ENCODE results near the gene SPHKAP. TPM values are rescaled to one million over a fixed set of nuclear protein-coding genes. Genes with fewer than 3 reads are reported as not detected.

The SPHKAP gene
- total and polyA plus RNA-seq, 2 of the 13 experiments (the other 11 are each of a cell fraction or from before 2014, with no cell fraction given): not detected

GRCh38 chr2:228092056-228092455, 89.4 kb downstream of the SPHKAP start:
- peaks cover 29% of the 10 kb centered on the region for H3K9me3 ChIP-seq (ENCODE audit: low read length)
- no peaks in the 10 kb centered on the region for H4K20me1 ChIP-seq (ENCODE audit: insufficient read depth, low read length)
- ChIA-PET POLR2A (no interaction called here), CTCF (ENCODE audit: low intra/inter-chr PET ratio, low total read pairs) (no interaction called here)
- H2AFZ ChIP-seq (ENCODE audit: low read length): no peak overlapping the region
- H3K27ac ChIP-seq (ENCODE audit: extremely low read length, insufficient read depth, low read length): no peak overlapping the region
- FAIRE-seq (no peak), DNase-seq (ENCODE audit: low spot score) (no peak), ATAC-seq (no peak)
- H3K79me2 ChIP-seq (ENCODE audit: insufficient read depth, low read length): no peaks in the 10 kb centered on the region
- in situ Hi-C loops (cut with HindIII; ENCODE audit: extremely low pct_ligation_motif_present, low pct_unique_long_range_greater_than_20kb) (no loop called here), intact Hi-C loops (cut with micrococcal nuclease; ENCODE audit: unreplicated experiment) (no loop called here)
- H3K4me3 ChIP-seq (replicated peaks in 1 of 3; ENCODE audit: insufficient read depth in 1 of 3, low read depth in 2 of 3, low read length in 3 of 3): no peak overlapping the region
- TF ChIP-seq KLF6 (CRISPR knock-in tag; IDR thresholded peaks at IDR 0.05): no peak
- no peak for TF ChIP-seq ZNF644 (CRISPR knock-in tag; IDR thresholded peaks at IDR 0.05; ENCODE audit: low read depth)
- TF ChIP-seq, protein P1, sequence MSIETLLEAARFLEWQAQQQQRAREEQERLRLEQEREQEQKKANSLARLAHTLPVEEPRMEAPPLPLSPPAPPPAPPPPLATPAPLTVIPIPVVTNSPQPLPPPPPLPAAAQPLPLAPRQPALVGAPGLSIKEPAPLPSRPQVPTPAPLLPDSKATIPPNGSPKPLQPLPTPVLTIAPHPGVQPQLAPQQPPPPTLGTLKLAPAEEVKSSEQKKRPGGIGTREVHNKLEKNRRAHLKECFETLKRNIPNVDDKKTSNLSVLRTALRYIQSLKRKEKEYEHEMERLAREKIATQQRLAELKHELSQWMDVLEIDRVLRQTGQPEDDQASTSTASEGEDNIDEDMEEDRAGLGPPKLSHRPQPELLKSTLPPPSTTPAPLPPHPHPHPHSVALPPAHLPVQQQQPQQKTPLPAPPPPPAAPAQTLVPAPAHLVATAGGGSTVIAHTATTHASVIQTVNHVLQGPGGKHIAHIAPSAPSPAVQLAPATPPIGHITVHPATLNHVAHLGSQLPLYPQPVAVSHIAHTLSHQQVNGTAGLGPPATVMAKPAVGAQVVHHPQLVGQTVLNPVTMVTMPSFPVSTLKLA (IDR thresholded peaks at IDR 0.05): peak; percentile 93
- TF ChIP-seq ELF3 (CRISPR knock-in tag; IDR thresholded peaks at IDR 0.05): no peak
- no peak for TF ChIP-seq ZBTB26 (CRISPR knock-in tag; IDR thresholded peaks at IDR 0.05; ENCODE audit: borderline replicate concordance)
- H3K27me3 ChIP-seq (ENCODE audit: control insufficient read depth in 1 of 2, insufficient read depth in 2 of 2, low read length in 2 of 2): no peaks in the 10 kb centered on the region
- no peaks in the 10 kb centered on the region for H3K4me1 ChIP-seq (ENCODE audit: insufficient read depth, low read length)
- WGBS (ENCODE audit: low lambda C conversion rate): 32% methylated on average over 9 of the region's 9 CpGs
- H3K36me3 ChIP-seq (replicated peaks in 1 of 2; ENCODE audit: control insufficient read depth in 1 of 2, insufficient read depth in 2 of 2, low read length in 2 of 2): no peaks in the 10 kb centered on the region
- no peak overlapping the region for H3K4me2 ChIP-seq (ENCODE audit: low read depth, low read length)
- H3K9ac ChIP-seq (ENCODE audit: insufficient read depth, low read depth, low read length): no peak overlapping the region
- no TSS peak for BruUV-seq (replicated peaks)

DNA sequence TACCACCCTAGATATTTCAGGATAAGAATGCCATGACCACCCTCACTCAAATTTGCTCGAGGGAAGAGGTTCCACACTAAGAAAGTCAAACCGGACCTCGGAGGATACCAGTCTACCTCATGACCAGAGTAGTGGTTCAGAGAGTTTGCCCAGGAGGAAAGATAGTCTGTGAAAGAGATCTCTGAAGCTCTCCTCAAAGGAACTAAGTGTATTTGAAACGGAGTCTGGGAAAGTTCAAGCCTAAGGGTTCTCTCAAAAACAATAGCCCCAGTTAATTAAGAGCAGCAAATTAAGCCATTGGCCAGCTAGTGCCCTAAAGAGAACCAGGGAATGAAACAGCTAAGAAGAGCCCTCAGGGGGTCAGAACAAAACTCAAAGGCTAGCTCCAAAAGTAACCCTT, 94.9 kb downstream of the SPHKAP start:
- DNase-seq (ENCODE audit: low spot score) (no peak), FAIRE-seq (no peak), ATAC-seq (no peak)
- no peaks in the 10 kb centered on the region for H3K36me3 ChIP-seq (replicated peaks in 1 of 2; ENCODE audit: control insufficient read depth in 1 of 2, insufficient read depth in 2 of 2, low read length in 2 of 2)
- POLR2A ChIA-PET: no interaction called here
- no TSS peak for BruUV-seq (replicated peaks)
- H4K20me1 ChIP-seq (ENCODE audit: insufficient read depth, low read length): no peaks in the 10 kb centered on the region
- WGBS (ENCODE audit: low lambda C conversion rate): 0% methylated on average over 4 of the region's 4 CpGs
- H2AFZ ChIP-seq (ENCODE audit: low read length): no peak overlapping the region
- CTCF ChIA-PET (ENCODE audit: low intra/inter-chr PET ratio, low total read pairs): no interaction called here
- no peaks in the 10 kb centered on the region for H3K27me3 ChIP-seq (ENCODE audit: control insufficient read depth in 1 of 2, insufficient read depth in 2 of 2, low read length in 2 of 2)
- H3K4me1 ChIP-seq (ENCODE audit: insufficient read depth, low read length): no peaks in the 10 kb centered on the region
- peaks cover 27% of the 10 kb centered on the region for H3K9me3 ChIP-seq (ENCODE audit: low read length)
- no peak overlapping the region for H3K4me2 ChIP-seq (ENCODE audit: low read depth, low read length)
- H3K4me3 ChIP-seq (replicated peaks in 1 of 3; ENCODE audit: insufficient read depth in 1 of 3, low read depth in 2 of 3, low read length in 3 of 3): no peak overlapping the region
- no peaks in the 10 kb centered on the region for H3K79me2 ChIP-seq (ENCODE audit: insufficient read depth, low read length)
- H3K9ac ChIP-seq (ENCODE audit: insufficient read depth, low read depth, low read length): no peak overlapping the region
- no peak overlapping the region for H3K27ac ChIP-seq (ENCODE audit: extremely low read length, insufficient read depth, low read length)
- in situ Hi-C loops (cut with HindIII; ENCODE audit: extremely low pct_ligation_motif_present, low pct_unique_long_range_greater_than_20kb) (no loop called here), intact Hi-C loops (cut with micrococcal nuclease; ENCODE audit: unreplicated experiment) (no loop called here)
- TF ChIP-seq MYNN (CRISPR knock-in tag; IDR thresholded peaks at IDR 0.05; ENCODE audit: low read depth): no peak
- TF ChIP-seq TEAD2 (CRISPR knock-in tag; IDR thresholded peaks at IDR 0.05): no peak
- TF ChIP-seq ZNF788 (CRISPR knock-in tag; IDR thresholded peaks at IDR 0.05; ENCODE audit: borderline replicate concordance): no peak
- TF ChIP-seq, protein P2, sequence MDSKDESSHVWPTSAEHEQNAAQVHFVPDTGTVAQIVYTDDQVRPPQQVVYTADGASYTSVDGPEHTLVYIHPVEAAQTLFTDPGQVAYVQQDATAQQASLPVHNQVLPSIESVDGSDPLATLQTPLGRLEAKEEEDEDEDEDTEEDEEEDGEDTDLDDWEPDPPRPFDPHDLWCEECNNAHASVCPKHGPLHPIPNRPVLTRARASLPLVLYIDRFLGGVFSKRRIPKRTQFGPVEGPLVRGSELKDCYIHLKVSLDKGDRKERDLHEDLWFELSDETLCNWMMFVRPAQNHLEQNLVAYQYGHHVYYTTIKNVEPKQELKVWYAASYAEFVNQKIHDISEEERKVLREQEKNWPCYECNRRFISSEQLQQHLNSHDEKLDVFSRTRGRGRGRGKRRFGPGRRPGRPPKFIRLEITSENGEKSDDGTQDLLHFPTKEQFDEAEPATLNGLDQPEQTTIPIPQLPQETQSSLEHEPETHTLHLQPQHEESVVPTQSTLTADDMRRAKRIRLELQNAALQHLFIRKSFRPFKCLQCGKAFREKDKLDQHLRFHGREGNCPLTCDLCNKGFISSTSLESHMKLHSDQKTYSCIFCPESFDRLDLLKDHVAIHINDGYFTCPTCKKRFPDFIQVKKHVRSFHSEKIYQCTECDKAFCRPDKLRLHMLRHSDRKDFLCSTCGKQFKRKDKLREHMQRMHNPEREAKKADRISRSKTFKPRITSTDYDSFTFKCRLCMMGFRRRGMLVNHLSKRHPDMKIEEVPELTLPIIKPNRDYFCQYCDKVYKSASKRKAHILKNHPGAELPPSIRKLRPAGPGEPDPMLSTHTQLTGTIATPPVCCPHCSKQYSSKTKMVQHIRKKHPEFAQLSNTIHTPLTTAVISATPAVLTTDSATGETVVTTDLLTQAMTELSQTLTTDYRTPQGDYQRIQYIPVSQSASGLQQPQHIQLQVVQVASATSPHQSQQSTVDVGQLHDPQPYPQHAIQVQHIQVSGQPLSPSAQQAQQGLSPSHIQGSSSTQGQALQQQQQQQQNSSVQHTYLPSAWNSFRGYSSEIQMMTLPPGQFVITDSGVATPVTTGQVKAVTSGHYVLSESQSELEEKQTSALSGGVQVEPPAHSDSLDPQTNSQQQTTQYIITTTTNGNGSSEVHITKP (CRISPR knock-in tag; IDR thresholded peaks at IDR 0.05; ENCODE audit: low read depth): no peak
- no peak for TF ChIP-seq TAF15 (IDR thresholded peaks at IDR 0.05; ENCODE audit: low read depth, low read length, poor library complexity, severe bottlenecking)
- TF ChIP-seq ZNF572 (CRISPR knock-in tag; IDR thresholded peaks at IDR 0.05): no peak
- TF ChIP-seq PREB (CRISPR knock-in tag; IDR thresholded peaks at IDR 0.05): no peak
